Tibial nerve (tissue), 4 donors: ENCODE results near the gene YIF1B. TPM values are rescaled to one million over a fixed set of nuclear protein-coding genes. Genes with fewer than 3 reads are reported as not detected.

Experiments
- DNase-seq, 2 donors: peaks; one replicate each; pipeline ENCODE4 v3.0.0-alpha.2; 2019; ENCODE audit warnings: low spot score in 2 of 2
- H3K27ac ChIP-seq, 4 donors: fragments of 200-600 bp; sonication (generic) in 3 of 4; one replicate each; pipeline ENCODE4 v1.5.1; 2017 to 2019; ENCODE audit warnings: mild to moderate bottlenecking in 1 of 4
- H3K27me3 ChIP-seq, 2 donors: fragments of 200-600 bp; sonication (generic) in 1 of 2; one replicate each; pipeline versions ENCODE4 v1.5.1 to v1.6.0; 2017 to 2019
- H3K36me3 ChIP-seq, 3 donors: fragments of 200-600 bp; sonication (generic); one replicate each; pipeline ENCODE4 v1.5.1; 2018 to 2019
- H3K4me1 ChIP-seq, 4 donors: fragments of 200-600 bp; sonication (generic) in 3 of 4; one replicate each; pipeline ENCODE4 v1.5.1; 2017 to 2019
- H3K4me3 ChIP-seq, 4 donors: fragments of 200-600 bp; sonication (generic) in 3 of 4; one replicate each; pipeline ENCODE4 v1.5.1; 2017 to 2019; ENCODE audit warnings: mild to moderate bottlenecking in 1 of 4, moderate library complexity in 1 of 4
- H3K9me3 ChIP-seq, 4 donors: fragments of 200-600 bp; sonication (generic) in 3 of 4; one replicate each; pipeline ENCODE4 v1.5.1; 2017 to 2019
- CTCF ChIP-seq, 5 experiments: fragments of 200-600 bp in 3 of 5; fragments of 450-650 bp in 2 of 5; sonication (generic) in 3 of 5; IDR thresholded peaks; one replicate each; pipeline ENCODE4 v1.5.1; 2016 to 2019; ENCODE audit warnings: antibody characterized with exemption in 5 of 5, mild to moderate bottlenecking in 3 of 5, moderate library complexity in 2 of 5
- EP300 ChIP-seq, 2 donors: sonication (generic); formaldehyde crosslinking; IDR thresholded peaks; one replicate each; pipeline ENCODE4 v1.6.1; 2017; ENCODE audit warnings: antibody characterized with exemption in 2 of 2, mild to moderate bottlenecking in 1 of 2
- POLR2A ChIP-seq, 2 donors: fragments of 450-650 bp; IDR thresholded peaks; one replicate each; pipeline ENCODE4 v1.6.1; 2017; ENCODE audit warnings: antibody characterized with exemption in 2 of 2, mild to moderate bottlenecking in 2 of 2, moderate library complexity in 2 of 2
- WGBS, 2 donors: methylation state at CpG; one replicate each; pipeline ENCODE4 v1.1.5; 2018; 5-methylcytosine and 5-hydroxymethylcytosine counted together
- total RNA-seq, 4 donors: library from RNA; depleted of rRNA; stranded (reverse); fragments of >200 nt; gene quantifications; one replicate each; pipeline ENCODE4 v1.1.0, GENCODE V29; 2016

The YIF1B gene
- total RNA-seq, 4 donors from 2014 or later = 30.8 to 57.3 (median 46.0) TPM

GRCh38 chr19:38304866-38305429 lies 10.8 kb downstream of the YIF1B start:
- peaks cover 0 to 8% (median 0%) of the 10 kb centered on the region in 4 donors for H3K4me1 ChIP-seq
- peaks cover 0 to 68% (median 0%) of the 10 kb centered on the region in 3 donors for H3K36me3 ChIP-seq
- H3K27ac ChIP-seq = peak overlapping the region in 3 of 4 donors; percentile 63 to 85 (median 76)
- no peaks in the 10 kb centered on the region for H3K27me3 ChIP-seq
- H3K4me3 ChIP-seq = peak overlapping the region in 2 of 4 donors; percentile 23 to 46
- TF ChIP-seq POLR2A (IDR thresholded peaks at IDR 0.05) (peak in 1 of 2 donors; percentile 26), EP300 (IDR thresholded peaks at IDR 0.05) (no peak)
- peak in 1 of 2 donors; percentile 51 for DNase-seq
- H3K9me3 ChIP-seq = no peaks in the 10 kb centered on the region
- WGBS, 2 donors = 57 to 67% methylated on average over 19 to 26 of the region's 29 CpGs

DNA sequence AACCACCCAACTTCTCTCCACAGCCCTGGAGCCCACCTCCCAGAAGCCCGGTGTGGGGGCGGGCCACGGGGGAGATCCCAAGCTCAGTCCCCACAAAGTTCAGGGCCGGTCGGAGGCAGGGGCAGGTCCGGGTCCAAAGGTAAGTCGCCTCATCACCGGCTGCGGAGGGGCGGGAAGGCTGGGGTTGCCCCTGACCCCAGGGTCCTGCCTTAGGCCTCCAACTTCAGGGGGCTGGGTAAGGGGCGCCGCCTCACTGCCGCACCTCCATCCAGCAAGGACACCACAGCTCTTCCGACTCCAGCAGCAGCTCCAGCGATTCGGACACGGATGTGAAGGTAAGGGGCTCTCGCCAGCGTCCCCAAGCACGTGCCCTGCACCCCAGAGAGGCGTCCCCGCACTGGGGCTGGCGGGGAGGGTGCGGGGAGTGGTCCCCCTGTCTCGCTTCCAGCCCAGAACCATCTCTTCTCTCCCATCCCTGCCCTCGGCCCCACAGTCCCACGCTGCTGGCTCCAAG lies 11.3 kb downstream of the YIF1B start:
- H3K27ac ChIP-seq = peak overlapping the region in 3 of 4 donors; percentile 63 to 85 (median 76)
- 73 to 76% methylated on average over 18 to 20 of the region's 27 CpGs for WGBS, 2 donors

DNA sequence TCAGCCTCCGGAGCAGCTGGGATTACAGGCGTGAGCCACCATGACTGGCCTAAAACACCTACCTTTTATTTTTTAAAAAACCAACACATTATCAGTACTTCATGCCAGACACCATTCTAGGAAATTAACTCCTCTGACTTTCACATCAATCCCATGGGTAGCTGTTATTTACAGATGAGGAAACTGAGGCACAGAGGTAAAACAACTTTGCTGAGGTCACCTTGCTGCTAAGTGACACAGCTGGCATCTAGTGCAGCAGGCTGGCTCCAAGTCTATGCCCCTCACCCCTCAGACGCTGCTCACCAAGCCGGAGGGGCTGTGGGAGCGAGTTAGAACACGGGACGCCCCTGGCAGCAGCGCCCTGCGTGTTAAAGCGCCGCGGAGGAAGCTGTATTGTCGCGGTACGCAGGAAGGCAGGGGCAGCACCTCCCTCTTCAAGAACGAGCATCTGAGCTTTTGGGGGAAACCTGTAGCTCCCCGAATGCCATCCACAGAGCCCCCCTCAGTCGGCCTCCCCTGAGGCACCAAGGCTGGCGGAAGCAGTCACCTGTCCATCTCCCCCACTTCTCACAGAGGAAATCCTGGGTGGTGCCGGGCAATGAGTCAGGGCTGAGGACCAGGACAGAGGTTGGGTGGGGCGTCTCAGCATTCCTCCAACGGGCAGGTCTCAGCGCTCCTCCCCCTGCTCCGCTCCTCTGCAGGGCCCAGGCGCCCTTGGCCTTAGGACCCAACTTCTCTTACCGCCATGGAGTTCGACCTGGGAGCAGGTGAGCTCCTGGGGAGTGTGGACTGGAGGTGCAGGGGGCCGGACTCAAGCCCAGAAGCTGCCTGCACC lies 12.0 kb downstream of the YIF1B start, which contains the start of gene C19orf33:
Gene C19orf33, plus strand, starts transcription at position 735 of the 835 bp plus-strand sequence. Its CDS starts 11 bp downstream, at position 746.
- peaks cover 0 to 8% (median 0%) of the 10 kb centered on the region in 4 donors for H3K4me1 ChIP-seq
- 59 to 63% methylated on average over 27 to 28 of the region's 28 CpGs for WGBS, 2 donors
- no peak for DNase-seq
- TF ChIP-seq EP300 (IDR thresholded peaks at IDR 0.05) = no peak
- no peak for TF ChIP-seq CTCF (IDR thresholded peaks at IDR 0.05)
- no peak for TF ChIP-seq POLR2A (IDR thresholded peaks at IDR 0.05)
- peaks cover 0 to 56% (median 0%) of the 10 kb centered on the region in 3 donors for H3K36me3 ChIP-seq
- peak within 1 kb of the TSS in 3 of 4 donors; percentile 5 to 46 (median 21) for H3K4me3 ChIP-seq
- H3K27ac ChIP-seq = peak within 1 kb of the TSS in 3 of 4 donors; percentile 63 to 85 (median 76)
- H3K27me3 ChIP-seq = no peaks in the 10 kb centered on the region
- no peaks in the 10 kb centered on the region for H3K9me3 ChIP-seq

More for the DNA sequence above, 11.3 kb downstream of the YIF1B start:
- Histone ChIP-seq H3K36me3 (peaks cover 0 to 63% (median 0%) of the 10 kb centered on the region in 3 donors), H3K9me3 (no peaks in the 10 kb centered on the region), H3K27me3 (no peaks in the 10 kb centered on the region), H3K4me3 (peak overlapping the region in 3 of 4 donors; percentile 5 to 46 (median 21)), H3K4me1 (peaks cover 0 to 8% (median 0%) of the 10 kb centered on the region in 4 donors)
- no peak for DNase-seq
- TF ChIP-seq EP300 (IDR thresholded peaks at IDR 0.05) (no peak), CTCF (IDR thresholded peaks at IDR 0.05) (no peak), POLR2A (IDR thresholded peaks at IDR 0.05) (no peak)

DNA sequence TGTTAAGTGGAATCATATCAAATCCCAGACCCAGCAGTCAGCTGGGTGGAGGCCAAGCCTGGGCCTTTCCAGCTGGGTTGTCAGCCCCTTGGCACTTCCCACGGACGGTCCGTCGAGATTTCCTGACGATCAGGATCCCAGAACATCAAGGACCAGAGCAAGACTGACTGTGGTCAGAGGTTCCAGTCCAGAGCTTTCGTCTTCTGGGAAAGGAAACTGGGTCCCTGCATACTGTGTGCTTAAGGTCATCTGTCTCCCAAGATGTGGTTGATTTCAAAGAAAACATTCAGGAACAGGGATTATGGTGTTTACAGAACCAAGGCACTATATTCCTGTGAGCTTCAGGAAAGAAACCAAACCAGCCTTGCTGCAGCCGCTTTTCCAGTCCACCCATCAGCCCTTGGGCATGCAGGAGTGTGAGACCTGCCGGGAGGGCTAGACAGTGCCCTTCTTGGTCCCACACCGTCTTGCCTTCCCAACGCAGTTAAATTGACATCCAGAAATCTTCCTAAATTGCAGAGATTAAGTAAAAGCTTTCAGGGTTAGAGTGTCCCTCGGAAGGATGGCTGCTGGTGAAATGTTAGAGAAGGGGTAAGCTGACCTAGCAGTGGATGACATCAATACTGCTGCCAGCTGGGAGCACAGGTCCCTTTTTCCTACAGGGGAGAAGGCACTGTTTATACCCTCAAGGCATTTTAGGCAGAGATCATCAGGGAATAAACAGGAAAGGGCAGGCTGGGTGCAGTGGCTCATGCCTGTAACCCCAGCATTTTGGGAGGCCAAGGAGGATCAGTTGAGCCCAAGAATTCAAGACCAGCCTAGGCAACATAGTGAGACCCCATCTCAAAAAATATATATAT lies 16.7 kb downstream of the YIF1B start:
- Histone ChIP-seq H3K27ac (no peak overlapping the region), H3K4me3 (no peak overlapping the region), H3K4me1 (peaks cover 0 to 4% (median 0%) of the 10 kb centered on the region in 4 donors), H3K36me3 (peaks cover 0 to 9% (median 0%) of the 10 kb centered on the region in 3 donors), H3K9me3 (no peaks in the 10 kb centered on the region), H3K27me3 (no peaks in the 10 kb centered on the region)
- TF ChIP-seq EP300 (IDR thresholded peaks at IDR 0.05) (no peak), CTCF (IDR thresholded peaks at IDR 0.05) (no peak), POLR2A (IDR thresholded peaks at IDR 0.05) (no peak)
- DNase-seq = no peak
- WGBS, 2 donors = 61 to 65% methylated on average over 10 to 11 of the region's 11 CpGs

GRCh38 chr19:38294090-38294489 lies 21.7 kb downstream of the YIF1B start:
- Histone ChIP-seq H3K36me3 (peaks cover 0 to 8% (median 0%) of the 10 kb centered on the region in 3 donors), H3K27me3 (no peaks in the 10 kb centered on the region), H3K4me3 (no peak overlapping the region), H3K9me3 (no peaks in the 10 kb centered on the region), H3K4me1 (peaks cover 0 to 3% (median 0%) of the 10 kb centered on the region in 4 donors), H3K27ac (peak overlapping the region in 3 of 4 donors; percentile 38 to 81 (median 68))
- DNase-seq = no peak
- no peak for TF ChIP-seq POLR2A (IDR thresholded peaks at IDR 0.05)
- WGBS, 2 donors = 46 to 49% methylated on average over 8 of the region's 8 CpGs
